Measurements from ENCODE around the gene TMPRSS2.

The TMPRSS2 gene

GRCh38 chr21:41509733-41510132, 1.8 kb upstream of the TMPRSS2 start:
- DNase-seq (ENCODE audit: low read depth), result no peak

- no peak for DNase-seq (ENCODE audit: low read depth)
Observed at GRCh38 chr21:41509145-41509496, 1.2 kb upstream of the TMPRSS2 start.

- DNase-seq (ENCODE audit: low read depth), result no peak
Observed at GRCh38 chr21:41508415-41509144, 622 bp upstream of the TMPRSS2 start.

- DNase-seq (ENCODE audit: low read depth), result no peak
Observed at GRCh38 chr21:41506611-41507520, 1.1 kb downstream of the TMPRSS2 start.

- DNase-seq (ENCODE audit: low read depth), result no peak
Observed at GRCh38 chr21:41506005-41506594, 1.9 kb downstream of the TMPRSS2 start.

GRCh38 chr21:41504030-41504429, 3.9 kb downstream of the TMPRSS2 start:
- no peak for DNase-seq (ENCODE audit: low read depth)

GRCh38 chr21:41503331-41503730, 4.6 kb downstream of the TMPRSS2 start:
- DNase-seq (ENCODE audit: low read depth), result no peak

GRCh38 chr21:41501919-41502318, 6.0 kb downstream of the TMPRSS2 start:
- DNase-seq (ENCODE audit: low read depth), result no peak

- no peak for DNase-seq (ENCODE audit: low read depth)
Observed at GRCh38 chr21:41500931-41501381, 7.0 kb downstream of the TMPRSS2 start.

GRCh38 chr21:41500363-41500762, 7.6 kb downstream of the TMPRSS2 start:
- no peak for DNase-seq (ENCODE audit: low read depth)

- DNase-seq (ENCODE audit: low read depth), result no peak
Observed at GRCh38 chr21:41499920-41500319, 8.0 kb downstream of the TMPRSS2 start.

GRCh38 chr21:41497788-41498187, 10.2 kb downstream of the TMPRSS2 start:
- no peak for DNase-seq (ENCODE audit: low read depth)

GRCh38 chr21:41497008-41497407, 10.9 kb downstream of the TMPRSS2 start:
- no peak for DNase-seq (ENCODE audit: low read depth)

- no peak for DNase-seq (ENCODE audit: low read depth)
Observed at GRCh38 chr21:41494242-41494641, 13.7 kb downstream of the TMPRSS2 start.

GRCh38 chr21:41491412-41491811, 16.5 kb downstream of the TMPRSS2 start:
- no peak for DNase-seq (ENCODE audit: low read depth)

GRCh38 chr21:41490330-41490729, 17.6 kb downstream of the TMPRSS2 start:
- DNase-seq (ENCODE audit: low read depth), result no peak

GRCh38 chr21:41489329-41489728, 18.6 kb downstream of the TMPRSS2 start:
- no peak for DNase-seq (ENCODE audit: low read depth)

- DNase-seq (ENCODE audit: low read depth), result no peak
Observed at GRCh38 chr21:41488080-41488479, 19.9 kb downstream of the TMPRSS2 start.

- DNase-seq (ENCODE audit: low read depth), result no peak
Observed at GRCh38 chr21:41487082-41487481, 20.9 kb downstream of the TMPRSS2 start.

GRCh38 chr21:41483973-41484372, 24.0 kb downstream of the TMPRSS2 start:
- DNase-seq (ENCODE audit: low read depth), result no peak

GRCh38 chr21:41483415-41483814, 24.5 kb downstream of the TMPRSS2 start:
- no peak for DNase-seq (ENCODE audit: low read depth)

- no peak for DNase-seq (ENCODE audit: low read depth)
Observed at GRCh38 chr21:41482980-41483379, 25.0 kb downstream of the TMPRSS2 start.

- DNase-seq (ENCODE audit: low read depth), result no peak
Observed at GRCh38 chr21:41482301-41482700, 25.7 kb downstream of the TMPRSS2 start.

Measured in fibroblast of the conjunctiva (primary cell).